Measurements from ENCODE around the gene GTF2IRD1. TPM values are rescaled to one million over a fixed set of nuclear protein-coding genes. Genes with fewer than 3 reads are reported as not detected.
"Not testable (repeated sequence)": the region's sequence is repeated elsewhere in the genome, so short reads cannot be mapped to it uniquely, and the experiment has no call there.

Gene GTF2IRD1
- total RNA-seq, 1 donor from 2014 or later, result 48.7 TPM

DNA sequence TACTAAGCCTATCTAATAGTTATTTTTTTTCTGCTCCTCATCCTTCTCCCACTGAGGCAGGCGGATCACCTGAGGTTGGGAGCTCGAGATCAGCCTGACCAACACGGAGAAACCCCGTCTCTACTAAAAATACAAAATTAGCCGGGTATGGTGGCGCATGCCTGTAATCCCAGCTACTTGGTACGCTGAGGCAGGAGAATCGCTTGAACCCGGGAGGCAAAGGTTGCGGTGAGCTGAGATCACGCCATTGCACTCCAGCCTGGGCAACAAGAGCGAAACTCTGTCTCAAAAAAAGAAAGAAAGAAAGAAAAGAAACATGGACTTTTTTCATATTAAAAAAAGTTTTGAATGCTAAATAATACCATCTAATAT lies 197.4 kb downstream of the GTF2IRD1 start:
- not testable (repeated sequence) for H3K36me3 Mint-ChIP-seq (ENCODE audit: unreplicated experiment); H3K27ac Mint-ChIP-seq (ENCODE audit: unreplicated experiment); DNase-seq (ENCODE audit: extremely low spot score, unreplicated experiment); H3K27me3 Mint-ChIP-seq (ENCODE audit: unreplicated experiment); H3K4me3 Mint-ChIP-seq (ENCODE audit: unreplicated experiment); H3K9me3 Mint-ChIP-seq (ENCODE audit: unreplicated experiment)
- peaks cover 17% of the 10 kb centered on the region for H3K4me1 Mint-ChIP-seq (ENCODE audit: unreplicated experiment)

Other genes starting within 250 kb of the GTF2IRD1 start
- 0.52 and 0.67 TPM in 2 replicates for gene LAT2, start 243.9 kb upstream of the GTF2IRD1 start, total RNA-seq
- gene RFC2, start 199.5 kb upstream of the GTF2IRD1 start, total RNA-seq, result 13.5 and 13.8 TPM in 2 replicates
- 40.7 and 44.3 TPM in 2 replicates for gene CLIP2, start 164.5 kb upstream of the GTF2IRD1 start, total RNA-seq
- gene GTF2I, start 203.8 kb downstream of the GTF2IRD1 start, total RNA-seq, result 236 and 247 TPM in 2 replicates

Data from osteocyte (in vitro differentiated cells).